Pancreas (tissue), 10 donors: ENCODE measurements around the gene HPCAL4. TPM values are rescaled to one million over a fixed set of nuclear protein-coding genes. Genes with fewer than 3 reads are reported as not detected.
A peak's percentile ranks its signal among the peaks of the same experiment; 100 is the strongest.

Experiments
- ATAC-seq, 4 donors: fragments of 200-7000 bp; cut with Tn5 transposase; one replicate each; pipeline versions ENCODE4 v1.8.0 to v1.9.1; 2020; ENCODE audit warnings: mild to moderate bottlenecking in 4 of 4, moderate library complexity in 4 of 4
- DNase-seq, 6 donors: peaks; one replicate each; pipeline ENCODE4 v3.0.0-alpha.2; 2020
- FAIRE-seq: peaks from 2 replicates; lab custom pipeline; 2012; peaks lifted over from hg19 to GRCh38; lab: Jason Lieb, UNC
- H3K27ac ChIP-seq, 4 donors: fragments of 200-600 bp; sonication (generic); 1 replicate in 3 of 4; 2 replicates in 1 of 4; pipeline versions ENCODE4 v1.5.0 to v1.8.0; 2020
- H3K27me3 ChIP-seq, 4 donors: fragments of 200-600 bp; one replicate each; pipeline ENCODE4 v1.8.0; 2021
- H3K36me3 ChIP-seq, 3 donors: fragments of 200-600 bp; sonication (generic) in 1 of 3; one replicate each; pipeline versions ENCODE4 v1.5.0 to v1.8.0; 2020 to 2021
- H3K4me1 ChIP-seq, 3 donors: fragments of 200-600 bp; one replicate each; pipeline ENCODE4 v1.8.0; 2021
- H3K4me3 ChIP-seq, 4 donors: fragments of 200-600 bp; sonication (generic) in 2 of 4; one replicate each; pipeline versions ENCODE4 v1.5.0 to v1.8.0; 2020 to 2021
- H3K9me3 ChIP-seq, 4 donors: fragments of 200-600 bp; one replicate each; pipeline ENCODE4 v1.8.0; 2021
- CTCF ChIP-seq, 4 donors: fragments of 200-600 bp; sonication (generic) in 3 of 4; IDR thresholded peaks; one replicate each; pipeline versions ENCODE4 v1.5.0 to v1.8.0; 2021; ENCODE audit warnings: antibody characterized with exemption in 4 of 4
- WGBS, 2 donors: extraction: QIAGEN DNeasy Blood & Tissue Kit; methylation state at CpG; one replicate each; pipeline ENCODE4 v1.1.7; 2013; 5-methylcytosine and 5-hydroxymethylcytosine counted together
- intact Hi-C, 3 donors: fragments of 100-400 bp; cut with DNase I; formaldehyde crosslinking; loops; one replicate each; pipeline versions ENCODE4 v1.11.1 to v1.14.2; 2022
- polyA plus RNA-seq, 2 donors: library from polyadenylated mRNA; stranded (reverse); fragments of 200-250 nt; gene quantifications; one replicate each; pipeline ENCODE4 v1.2.3, GENCODE V29; 2013
- total RNA-seq, 6 donors: library from RNA; stranded (reverse); fragmentation: NEBNext Ultra II Directional in 4 of 6; extraction: Animal tissue kit (Norgen Biotek cat#: 25700) in 4 of 6; gene quantifications; one replicate each; pipeline versions ENCODE4 v1.2.1 to v1.2.4, GENCODE V29; 2021 to 2023
- donor health status: healthy with polysubstance abuse.
- donor health status: DM: no; HTN: no; CAD: no; lungs with moderate emphysema.
- donor health status: DM: no; HTN: no; CAD: no.
- donor health status: control.
- donor health status: control.
- donor health status: Bipolar disorder and iron deficiency.
- donor health status: DM: yes; HTN: yes; CAD: no.
- donor health status: DM: no; HTN: no; CAD: no.
- donor health status: DM: no; HTN: no; CAD: no.
- donor health status: DM: yes; HTN: yes; CAD: no.

The HPCAL4 gene
- total and polyA plus RNA-seq, 8 donors, result 0.15 to 7.8 (median 1.2) TPM

DNA sequence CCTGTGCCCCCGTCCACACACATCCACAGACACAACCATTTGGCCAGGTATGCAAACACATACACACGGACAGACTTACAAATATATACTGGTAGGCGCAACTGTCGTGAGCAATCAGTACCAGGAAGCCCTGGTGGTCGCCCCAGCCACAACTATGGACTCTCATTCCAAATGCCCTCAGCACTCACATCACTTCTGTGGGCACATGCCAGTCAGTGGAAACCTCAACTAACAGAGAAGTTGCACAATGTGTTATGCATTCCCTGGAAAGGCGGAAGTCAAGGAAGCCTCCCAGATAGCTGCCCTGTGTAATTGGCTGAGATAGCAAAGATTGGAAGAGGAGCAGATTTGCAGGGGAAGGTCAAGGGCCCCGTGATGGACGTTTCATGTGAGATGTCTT is 50.4 kb downstream of the HPCAL4 start:
- intact Hi-C loops, result no loop called here
- 84% methylated on average over 8 of the region's 8 CpGs for WGBS, 2 donors
- ATAC-seq (no peak), FAIRE-seq (no peak), DNase-seq (peak in 1 of 6 donors; percentile 13)
- Histone ChIP-seq H3K4me1 (peaks cover 10 to 18% (median 11%) of the 10 kb centered on the region in 3 donors), H3K9me3 (no peaks in the 10 kb centered on the region), H3K36me3 (no peaks in the 10 kb centered on the region), H3K27me3 (no peaks in the 10 kb centered on the region), H3K4me3 (no peak overlapping the region), H3K27ac (peak overlapping the region in 2 of 4 donors; percentile 81 to 89)
- TF ChIP-seq CTCF (IDR thresholded peaks at IDR 0.05), result no peak

- H3K27ac ChIP-seq, result peak within 1 kb of the TSS; percentile 51 to 89 (median 78)
- FAIRE-seq (no peak), ATAC-seq (peak; percentile 88 to 93 (median 90)), DNase-seq (peak; percentile 87 to 96 (median 92))
- no peaks in the 10 kb centered on the region for H3K27me3 ChIP-seq
- intact Hi-C loops, result no loop called here
- 2 to 5% methylated on average over 70 to 88 of the region's 88 CpGs for WGBS, 2 donors
- H3K9me3 ChIP-seq, result no peaks in the 10 kb centered on the region
- peaks cover 0 to 14% (median 5%) of the 10 kb centered on the region in 3 donors for H3K4me1 ChIP-seq
- H3K4me3 ChIP-seq, result peak within 1 kb of the TSS; percentile 75 to 90 (median 81)
- TF ChIP-seq CTCF (IDR thresholded peaks at IDR 0.05), result peak; percentile 21 to 46 (median 22)
- no peaks in the 10 kb centered on the region for H3K36me3 ChIP-seq
These were observed 51.7 kb downstream of the HPCAL4 start, which contains the start of gene HEYL for GRCh38 chr1:39639305-39640130. Gene HEYL, minus strand, starts transcription at chr1:39639643. Its CDS starts 18 bp downstream, at chr1:39639625.

DNA sequence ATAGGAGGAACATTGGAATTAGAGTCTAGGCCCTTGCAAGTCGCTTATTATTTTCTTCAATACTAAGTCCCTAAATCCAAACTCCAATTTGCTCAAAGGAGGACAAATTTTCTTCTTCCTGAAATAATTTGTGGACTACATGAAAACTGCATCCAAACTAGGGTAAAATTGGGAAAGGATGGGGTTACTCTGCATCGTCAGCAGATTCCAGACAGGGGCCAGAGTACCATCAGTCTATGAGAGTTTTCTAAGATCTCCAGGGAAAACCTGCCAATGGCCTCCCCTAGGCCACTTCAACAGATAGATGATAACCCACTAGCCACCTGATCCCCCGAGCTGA is 52.3 kb downstream of the HPCAL4 start:
- Histone ChIP-seq H3K4me1 (peaks cover 0 to 15% (median 5%) of the 10 kb centered on the region in 3 donors), H3K27ac (peak overlapping the region; percentile 51 to 89 (median 78)), H3K36me3 (no peaks in the 10 kb centered on the region), H3K27me3 (no peaks in the 10 kb centered on the region), H3K9me3 (no peaks in the 10 kb centered on the region), H3K4me3 (peak overlapping the region; percentile 75 to 90 (median 81))
- ATAC-seq (no peak), DNase-seq (no peak), FAIRE-seq (no peak)
- no peak for TF ChIP-seq CTCF (IDR thresholded peaks at IDR 0.05)
- intact Hi-C loops, result no loop called here
- WGBS, 2 donors, result 35 to 38% methylated on average over 3 of the region's 3 CpGs

DNA sequence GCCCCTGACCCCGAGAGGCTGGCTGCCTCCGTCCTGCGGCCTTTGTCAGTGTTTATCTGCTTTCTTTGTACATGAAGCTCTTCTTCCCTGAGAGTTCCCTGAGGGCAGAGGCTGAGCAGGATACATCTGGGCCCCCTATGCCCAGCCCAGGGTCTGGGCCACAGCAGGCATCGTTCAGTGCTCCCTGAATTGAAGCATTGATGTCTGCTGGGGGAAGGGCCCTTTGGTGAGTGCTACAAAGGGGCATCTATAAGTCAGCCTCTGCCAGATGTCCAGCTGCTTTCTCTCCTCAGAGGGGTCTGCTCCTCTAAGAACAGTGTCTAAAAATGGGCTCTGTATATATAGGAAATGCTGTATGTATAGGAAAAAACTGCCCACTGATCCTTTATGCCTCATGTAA is 53.9 kb downstream of the HPCAL4 start:
- TF ChIP-seq CTCF (IDR thresholded peaks at IDR 0.05), result no peak
- Histone ChIP-seq H3K27me3 (no peaks in the 10 kb centered on the region), H3K27ac (peak overlapping the region in 2 of 4 donors; percentile 81 to 89), H3K36me3 (no peaks in the 10 kb centered on the region), H3K4me1 (peaks cover 0 to 24% (median 10%) of the 10 kb centered on the region in 3 donors), H3K4me3 (peak overlapping the region; percentile 10 to 83 (median 77)), H3K9me3 (no peaks in the 10 kb centered on the region)
- no peak for ATAC-seq
- no peak for DNase-seq
- intact Hi-C loops, result no loop called here
- WGBS, 2 donors, result 35 to 40% methylated on average over 4 of the region's 4 CpGs
- no peak for FAIRE-seq

- Histone ChIP-seq H3K27ac (peak overlapping the region; percentile 49 to 89 (median 62)), H3K9me3 (no peaks in the 10 kb centered on the region), H3K36me3 (peaks cover 0 to 8% (median 7%) of the 10 kb centered on the region in 3 donors), H3K4me1 (peaks cover 0 to 30% (median 14%) of the 10 kb centered on the region in 3 donors), H3K4me3 (peak overlapping the region in 2 of 4 donors; percentile 75 to 79), H3K27me3 (no peaks in the 10 kb centered on the region)
- WGBS, 2 donors, result 33 to 39% methylated on average over 2 of the region's 2 CpGs
- ATAC-seq, result no peak
- TF ChIP-seq CTCF (IDR thresholded peaks at IDR 0.05), result no peak
- no peak for DNase-seq
- no peak for FAIRE-seq
- intact Hi-C loops, result no loop called here
These were observed 55.4 kb downstream of the HPCAL4 start for GRCh38 chr1:39635871-39636210.
